COLO668 (cell line): ENCODE results near the gene CNPY4.

Experiments used
- DNase-seq: peaks from one replicate; lab custom pipeline; 2025; ENCODE audit not compliant: unreplicated experiment; lab: John Stamatoyannopoulos, UW

The CNPY4 gene

DNA sequence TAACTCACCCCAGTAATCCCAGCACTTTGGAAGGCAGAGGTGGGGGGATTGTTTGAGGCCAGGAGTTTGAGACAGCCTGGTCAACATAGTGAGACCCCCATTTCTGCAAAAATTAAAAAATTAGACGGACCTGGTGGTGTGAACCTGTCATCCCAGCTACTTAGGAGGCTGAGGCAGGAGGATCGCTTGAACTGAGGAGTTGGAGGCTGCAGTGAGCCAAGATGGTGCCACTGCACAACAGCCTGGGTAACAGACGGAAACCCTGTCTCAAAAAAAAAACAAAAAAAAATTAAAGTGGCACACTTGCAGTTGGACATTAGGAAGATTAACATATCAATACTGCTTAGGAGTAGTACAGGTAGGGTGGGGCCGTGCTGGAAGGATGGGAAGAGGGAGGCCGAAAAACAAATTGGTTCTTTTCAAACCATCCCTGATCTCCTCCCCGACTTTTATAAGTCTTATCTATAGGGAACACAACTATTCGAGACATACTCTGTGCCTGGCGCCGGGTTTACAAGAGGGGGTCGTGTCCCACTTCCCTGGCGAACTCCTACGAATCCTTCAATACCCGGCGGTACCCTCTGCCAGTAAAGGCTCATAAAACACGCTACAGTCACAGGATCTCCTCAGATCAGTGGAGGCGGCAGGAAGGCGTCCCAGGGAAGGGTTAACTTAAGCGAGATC lies 904 bp upstream of the CNPY4 start:
- no peak for DNase-seq

DNA sequence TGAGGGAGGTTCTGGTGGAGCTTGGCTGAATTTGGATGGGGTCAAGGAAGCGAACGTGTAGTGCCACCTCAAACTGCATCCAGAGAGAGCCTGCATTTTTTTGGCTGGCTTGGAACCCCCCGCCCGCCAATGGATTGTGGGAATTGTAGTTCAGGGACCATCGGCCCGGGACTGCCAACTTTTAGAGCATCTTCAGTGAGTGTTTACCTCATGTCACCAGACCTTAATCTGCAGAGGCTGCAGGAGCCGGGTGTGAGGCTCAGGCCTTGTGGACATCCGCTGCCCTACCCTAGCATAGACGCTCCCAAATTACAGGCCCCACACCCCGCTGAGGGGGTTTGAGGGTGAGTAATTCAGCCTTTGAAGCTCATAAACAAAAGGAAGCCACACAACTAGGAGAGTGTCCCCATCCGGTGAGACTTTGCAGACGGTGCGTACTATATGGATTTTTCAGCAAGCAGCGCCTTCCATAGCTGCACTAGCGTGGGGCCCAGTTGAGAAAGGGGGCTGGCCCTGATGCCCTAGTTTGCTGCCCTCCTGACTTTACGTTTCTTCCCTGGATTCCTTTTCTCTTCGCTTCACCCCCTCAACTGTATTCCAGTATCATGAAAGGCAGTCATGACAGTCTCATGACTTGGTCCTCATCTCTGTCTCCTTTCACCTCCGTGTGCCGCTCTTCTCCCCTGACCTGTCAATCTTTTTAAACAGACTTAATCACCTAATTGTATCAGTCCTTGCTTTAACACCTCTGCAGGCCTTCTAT lies 717 bp downstream of the CNPY4 start:
- peak; percentile 51 for DNase-seq

DNA sequence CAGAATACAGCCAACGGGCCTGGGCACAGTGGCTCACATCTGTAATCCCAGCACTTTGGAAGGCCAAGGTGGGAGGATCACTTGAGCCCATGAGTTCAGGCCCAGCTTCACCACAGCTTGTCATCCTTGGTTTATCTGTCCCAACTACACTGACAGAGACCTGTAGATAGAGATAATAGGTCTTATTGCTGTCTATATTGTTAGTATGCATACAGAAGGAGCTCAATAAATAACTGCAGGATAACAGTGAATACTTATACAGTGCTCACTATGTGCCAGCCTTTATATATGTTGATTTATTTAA lies 1.3 kb downstream of the CNPY4 start:
- DNase-seq = peak; percentile 18

DNA sequence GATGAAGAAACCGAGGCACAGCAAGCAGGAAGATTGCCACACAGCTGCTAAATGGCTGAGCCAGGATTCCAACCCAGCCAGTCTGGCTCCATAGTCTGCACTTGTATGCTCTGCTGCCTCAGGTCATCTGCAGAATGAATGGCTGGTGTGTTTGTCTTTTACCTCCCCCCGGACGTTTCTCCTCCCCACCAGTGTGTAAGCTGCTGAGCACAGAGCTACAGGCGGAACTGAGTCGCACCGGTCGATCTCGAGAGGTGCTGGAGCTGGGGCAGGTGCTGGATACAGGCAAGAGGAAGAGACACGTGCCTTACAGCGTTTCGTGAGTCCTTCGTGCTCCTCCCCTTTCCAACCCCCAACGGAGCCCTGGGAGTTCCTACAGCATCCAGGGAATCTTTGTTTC lies 2.6 kb downstream of the CNPY4 start:
- peak; percentile 93 for DNase-seq

DNA sequence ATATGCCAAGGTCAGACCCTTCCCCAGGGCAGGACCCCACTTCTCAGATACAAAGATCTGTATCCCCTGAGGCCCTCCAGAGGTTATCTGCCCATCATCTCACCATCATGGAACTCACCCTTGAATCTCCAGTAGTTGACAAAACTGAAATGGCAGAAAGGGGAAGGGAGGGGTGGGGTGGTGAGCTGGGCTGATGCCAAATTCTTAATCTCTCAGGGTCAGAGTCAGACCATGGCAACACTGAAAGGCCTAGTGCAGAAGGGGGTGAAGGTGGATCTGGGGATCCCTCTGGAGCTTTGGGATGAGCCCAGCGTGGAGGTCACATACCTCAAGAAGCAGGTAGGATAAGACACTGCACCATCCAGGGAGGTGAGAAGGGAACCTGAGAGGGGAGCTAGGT lies 3.1 kb downstream of the CNPY4 start:
- DNase-seq = no peak

DNA sequence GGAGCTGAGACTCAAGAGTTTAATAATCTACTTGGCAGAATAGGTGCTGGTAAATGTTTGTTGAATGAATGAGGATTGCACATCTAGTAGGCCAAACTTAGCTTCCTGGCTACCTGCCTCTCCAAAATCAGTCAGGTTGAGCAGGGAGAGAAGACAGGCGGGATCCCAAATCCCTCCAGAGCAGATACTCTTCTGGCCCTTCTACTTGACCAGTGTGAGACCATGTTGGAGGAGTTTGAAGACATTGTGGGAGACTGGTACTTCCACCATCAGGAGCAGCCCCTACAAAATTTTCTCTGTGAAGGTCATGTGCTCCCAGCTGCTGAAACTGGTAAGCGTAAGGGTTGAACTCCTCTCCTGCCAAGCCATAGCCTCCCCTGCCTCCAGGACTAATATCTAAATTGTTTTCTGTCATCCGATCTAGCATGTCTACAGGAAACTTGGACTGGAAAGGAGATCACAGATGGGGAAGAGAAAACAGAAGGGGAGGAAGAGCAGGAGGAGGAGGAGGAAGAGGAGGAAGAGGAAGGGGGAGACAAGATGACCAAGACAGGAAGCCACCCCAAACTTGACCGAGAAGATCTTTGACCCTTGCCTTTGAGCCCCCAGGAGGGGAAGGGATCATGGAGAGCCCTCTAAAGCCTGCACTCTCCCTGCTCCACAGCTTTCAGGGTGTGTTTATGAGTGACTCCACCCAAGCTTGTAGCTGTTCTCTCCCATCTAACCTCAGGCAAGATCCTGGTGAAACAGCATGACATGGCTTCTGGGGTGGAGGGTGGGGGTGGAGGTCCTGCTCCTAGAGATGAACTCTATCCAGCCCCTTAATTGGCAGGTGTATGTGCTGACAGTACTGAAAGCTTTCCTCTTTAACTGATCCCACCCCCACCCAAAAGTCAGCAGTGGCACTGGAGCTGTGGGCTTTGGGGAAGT lies 5.1 kb downstream of the CNPY4 start:
- no peak for DNase-seq

DNA sequence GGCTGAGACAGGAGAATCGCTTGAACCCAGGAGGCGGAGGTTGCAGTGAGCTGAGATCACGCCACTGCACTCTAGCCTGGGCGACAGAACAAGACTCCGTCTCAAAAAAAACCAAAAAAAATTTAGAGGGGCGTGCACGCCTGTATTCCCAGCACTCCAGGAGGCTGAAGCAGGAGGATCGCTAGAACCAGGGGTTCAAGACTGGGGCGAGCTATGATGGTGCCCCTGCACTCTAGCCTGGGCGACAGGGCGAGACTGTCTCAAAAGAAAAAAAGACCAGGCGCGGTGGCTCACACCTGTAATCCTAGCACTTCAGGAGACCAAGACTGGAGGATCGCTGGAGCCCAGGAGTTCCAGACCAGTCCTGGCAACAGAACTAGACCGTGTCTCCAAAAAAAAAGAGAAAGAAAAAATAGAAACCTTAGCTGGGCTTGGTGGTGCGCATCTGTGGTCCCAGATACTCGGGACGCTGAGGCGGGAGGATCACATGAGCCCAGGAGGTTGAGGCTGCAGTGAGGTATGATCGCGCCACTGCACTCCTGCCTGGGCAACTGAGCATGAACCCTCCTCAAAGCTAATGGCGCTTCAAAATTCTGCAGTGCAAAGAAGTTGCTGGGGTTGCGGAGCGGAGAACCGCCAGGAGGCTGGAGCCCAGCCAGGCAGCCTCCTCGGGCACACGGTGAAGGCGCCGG lies 7.0 kb downstream of the CNPY4 start:
- DNase-seq = no peak

DNA sequence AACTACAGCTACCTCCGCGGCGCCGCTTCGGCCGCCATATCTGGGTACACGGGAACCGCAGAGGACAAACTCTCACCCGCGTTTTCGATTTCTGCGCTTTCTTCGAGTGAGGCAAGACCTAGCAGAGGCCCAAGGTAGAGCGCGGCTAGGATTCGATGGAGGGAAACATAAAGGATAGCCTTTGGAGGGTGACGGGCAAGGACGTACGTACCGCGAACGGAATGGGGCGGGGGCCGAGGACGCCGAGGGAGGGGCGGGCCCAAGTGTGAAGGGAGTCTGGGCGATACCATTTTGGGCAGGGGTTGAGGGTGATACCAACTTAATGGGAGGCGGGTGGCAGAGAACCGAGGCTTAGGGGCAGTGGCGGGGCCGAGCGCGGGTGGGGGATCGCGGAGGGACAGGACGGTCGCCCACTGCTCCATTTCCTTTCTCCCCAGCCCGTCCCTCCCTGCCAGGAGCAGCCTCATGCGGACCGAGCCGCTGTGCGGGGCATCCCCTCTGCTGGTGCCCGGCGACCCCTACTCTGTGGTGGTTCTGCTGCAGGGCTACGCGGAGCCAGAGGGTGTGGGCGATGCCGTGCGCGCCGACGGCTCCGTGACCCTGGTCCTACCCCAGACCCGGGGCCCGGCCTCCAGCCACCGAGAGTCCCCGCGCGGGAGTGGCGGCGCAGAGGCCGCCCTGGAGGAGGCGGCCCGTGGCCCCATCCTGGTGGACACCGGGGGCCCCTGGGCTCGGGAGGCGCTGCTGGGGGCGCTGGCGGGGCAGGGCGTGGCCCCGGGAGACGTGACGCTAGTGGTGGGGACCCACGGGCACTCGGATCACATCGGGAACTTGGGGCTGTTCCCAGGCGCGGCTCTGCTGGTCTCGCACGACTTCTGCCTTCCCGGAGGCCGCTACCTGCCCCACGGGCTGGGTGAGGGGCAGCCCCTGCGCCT lies 7.8 kb downstream of the CNPY4 start, which contains the start of gene MBLAC1:
Gene MBLAC1 (plus strand): TSS at position 37 of the 935 bp plus-strand sequence. CDS start 429 bp downstream, at position 466.
- peak; percentile 92 for DNase-seq

DNA sequence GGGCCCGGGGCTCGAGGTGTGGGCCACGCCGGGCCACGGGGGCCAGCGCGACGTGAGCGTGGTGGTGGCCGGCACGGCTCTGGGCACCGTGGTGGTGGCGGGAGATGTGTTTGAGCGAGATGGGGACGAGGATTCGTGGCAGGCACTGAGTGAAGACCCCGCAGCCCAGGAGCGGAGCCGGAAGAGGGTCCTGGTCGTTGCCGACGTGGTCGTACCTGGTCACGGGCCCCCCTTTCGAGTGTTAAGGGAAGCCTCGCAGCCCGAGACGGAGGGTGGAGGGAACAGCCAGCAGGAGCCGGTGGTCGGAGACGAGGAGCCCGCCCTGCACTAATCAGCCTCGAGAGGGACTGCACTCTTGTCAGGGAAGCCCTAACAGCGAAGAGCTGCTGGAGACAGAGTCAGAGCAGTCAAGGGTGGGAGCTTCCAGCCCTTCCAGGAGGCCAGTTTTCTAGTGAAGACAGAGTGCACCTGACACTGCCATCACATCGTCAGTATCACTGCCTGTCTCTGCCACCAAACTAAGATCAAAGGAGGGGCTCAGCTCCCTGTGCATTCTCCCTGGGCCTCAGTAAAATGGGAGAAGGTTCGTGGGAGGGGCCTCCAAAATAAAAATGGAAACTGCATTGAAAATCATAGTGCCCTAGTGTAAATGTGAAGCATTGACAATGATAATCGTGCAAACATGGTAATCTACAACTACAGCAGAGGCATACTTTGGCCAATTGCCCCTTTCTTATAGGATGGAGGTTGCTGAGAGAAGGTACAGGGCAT lies 8.6 kb downstream of the CNPY4 start:
- peak; percentile 24 for DNase-seq

DNA sequence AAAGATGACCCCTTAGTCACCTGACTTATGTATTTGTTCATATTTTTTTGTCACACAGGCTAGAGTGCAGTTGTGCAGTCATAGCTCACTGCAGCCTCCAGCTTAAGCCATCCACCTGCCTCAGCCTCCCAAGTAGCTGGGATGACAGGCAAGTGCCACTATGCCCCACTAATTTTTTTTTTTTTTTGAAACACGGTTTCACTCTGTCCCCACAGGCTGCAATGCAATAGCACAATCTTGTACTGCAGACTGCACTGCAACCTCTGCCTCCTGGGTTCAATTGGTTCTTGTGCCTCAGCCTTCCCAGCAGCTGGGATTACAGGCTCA lies 9.2 kb downstream of the CNPY4 start:
- DNase-seq = no peak

DNA sequence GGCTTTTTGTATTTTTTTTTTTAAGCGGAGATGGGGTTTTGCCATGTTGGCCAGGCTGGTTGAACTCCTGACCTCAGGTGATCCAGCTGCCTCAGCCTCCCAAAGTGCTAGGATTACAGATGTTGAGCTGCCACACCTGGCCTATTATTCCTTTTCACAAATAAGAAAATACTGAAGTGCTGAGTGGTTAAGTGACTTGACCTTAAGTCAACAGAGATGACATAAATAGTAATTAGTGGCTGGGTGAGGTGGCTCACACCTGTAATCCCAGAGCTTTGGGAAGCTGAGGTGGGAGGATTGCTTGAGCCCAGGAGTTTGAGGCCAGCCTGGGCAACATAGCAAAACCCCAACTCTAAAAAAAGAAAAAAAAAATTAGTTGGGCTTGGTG lies 10.8 kb downstream of the CNPY4 start:
- DNase-seq = peak; percentile 46

DNA sequence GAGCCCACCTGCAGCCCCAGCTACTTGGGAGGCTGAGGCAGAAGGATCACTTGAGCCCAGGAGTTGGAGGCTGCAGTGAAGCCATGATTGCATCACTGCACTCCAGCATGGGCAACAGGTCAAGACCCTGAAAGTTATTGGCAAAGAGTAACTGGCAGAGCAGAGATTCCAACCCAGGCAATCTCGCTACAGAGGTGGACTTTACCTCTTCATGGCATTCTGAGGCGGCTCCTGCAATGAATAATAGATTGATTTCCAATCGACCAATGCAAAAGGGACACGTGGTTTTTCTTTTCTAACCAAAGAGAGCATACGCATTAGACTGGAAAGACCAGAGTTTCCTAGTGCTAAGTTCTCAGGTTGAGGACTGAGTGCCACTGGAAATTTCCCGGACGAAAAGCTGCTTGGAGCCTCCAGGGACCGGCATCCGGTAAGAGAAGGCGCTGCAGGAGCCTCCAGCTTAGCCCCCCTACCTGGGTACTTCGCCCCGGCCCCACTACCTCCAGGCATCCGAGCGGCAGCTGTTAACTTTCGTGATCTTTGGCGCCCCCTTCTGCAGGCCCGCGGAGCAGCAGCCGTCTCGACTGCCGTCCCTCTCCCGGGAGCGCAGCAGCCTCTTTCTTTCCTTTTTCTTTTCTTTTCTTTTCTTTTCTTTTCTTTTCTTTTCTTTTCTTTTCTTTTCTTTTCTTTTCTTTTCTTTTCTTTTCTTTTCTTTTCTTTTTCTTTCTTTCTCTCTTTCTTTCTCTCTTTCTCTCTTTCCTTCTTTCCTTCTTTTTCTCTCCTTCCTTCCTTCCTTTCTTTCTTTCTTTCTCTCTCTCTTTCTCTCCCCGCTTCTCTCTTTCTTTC lies 11.4 kb downstream of the CNPY4 start:
- peak; percentile 81 for DNase-seq

DNA sequence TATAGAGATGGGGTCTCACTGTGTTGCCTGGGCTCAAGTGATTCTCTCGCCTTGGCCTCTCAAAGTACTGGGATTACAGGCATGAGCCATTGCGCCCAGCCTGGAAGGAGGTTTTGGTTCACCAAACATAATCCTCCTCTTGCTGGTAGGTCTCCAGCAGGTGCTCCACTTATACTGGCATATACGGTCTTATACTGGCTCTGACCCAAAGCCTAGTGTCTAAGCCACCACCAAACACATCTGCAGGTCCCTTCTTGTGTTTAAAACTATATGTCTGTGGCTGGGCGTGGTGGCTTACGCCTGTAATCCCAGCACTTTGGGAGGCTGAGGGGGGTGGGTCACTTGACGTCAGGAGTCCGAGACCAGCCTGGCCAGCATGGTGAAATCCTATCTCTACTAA lies 12.7 kb downstream of the CNPY4 start:
- no peak for DNase-seq

DNA sequence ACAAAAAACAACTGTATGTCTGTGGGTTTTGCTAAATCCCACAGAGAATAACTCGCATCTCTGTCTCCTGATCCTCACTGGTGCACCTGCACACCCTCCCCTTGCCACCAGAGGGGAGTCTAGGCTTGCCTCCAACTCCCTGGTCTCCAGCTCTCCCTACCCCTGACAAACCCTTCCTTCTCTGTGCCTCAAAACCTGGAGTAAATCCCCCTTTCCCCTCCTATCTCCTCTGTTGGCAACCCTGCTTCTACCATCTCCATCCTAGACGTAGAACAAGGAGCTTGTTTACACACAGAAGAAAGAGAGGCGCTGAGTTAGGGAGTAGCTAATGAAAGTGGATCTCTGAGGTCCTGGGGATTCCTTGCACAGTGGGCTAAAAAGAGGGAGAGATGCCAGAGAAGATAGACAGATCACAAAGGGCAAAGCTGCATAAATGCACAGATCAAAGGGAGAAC lies 13.3 kb downstream of the CNPY4 start:
- DNase-seq = peak; percentile 63

DNA sequence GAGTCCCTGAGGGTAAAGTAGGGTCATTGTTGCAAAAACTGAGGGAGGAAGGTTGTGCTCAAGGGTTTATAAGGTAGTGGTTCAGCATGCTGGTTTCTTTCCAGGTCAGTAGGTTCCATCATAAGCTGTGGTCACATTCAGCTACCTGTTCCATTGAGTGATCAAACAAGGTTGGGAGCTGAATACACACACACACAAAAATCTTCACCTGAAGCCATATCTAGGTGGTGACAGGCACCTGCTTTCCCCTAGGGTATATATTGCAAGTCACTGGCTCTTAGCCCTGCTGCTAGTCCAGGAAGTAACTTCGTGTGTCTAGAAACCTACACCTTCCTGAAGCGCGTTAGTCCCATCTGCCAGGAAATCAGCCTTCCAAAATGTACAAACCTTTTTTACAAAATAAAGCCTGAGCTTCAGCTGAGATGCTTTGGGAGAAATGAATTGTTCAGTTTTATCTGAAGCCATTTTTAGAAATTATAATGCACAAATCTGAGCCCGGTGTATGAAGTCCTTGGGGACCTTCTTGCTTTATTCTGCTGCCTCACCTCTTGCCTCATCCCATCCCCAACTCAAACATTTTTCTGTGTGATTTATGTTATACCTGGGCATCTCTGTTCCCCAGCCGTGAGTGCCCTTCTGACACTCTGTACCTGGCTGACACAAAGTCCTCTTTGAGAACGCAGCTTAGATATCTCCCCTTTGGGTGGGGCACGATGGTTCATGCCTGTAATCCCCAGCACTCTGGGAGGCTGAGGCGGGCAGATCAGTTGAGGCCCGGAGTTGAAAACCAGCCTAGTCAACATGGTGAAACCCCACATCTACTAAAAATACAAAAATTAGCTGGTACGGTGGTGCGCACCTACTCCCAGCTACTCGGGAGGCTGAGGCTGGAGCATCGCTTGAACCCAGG lies 18.7 kb downstream of the CNPY4 start:
- DNase-seq = peak; percentile 32

DNA sequence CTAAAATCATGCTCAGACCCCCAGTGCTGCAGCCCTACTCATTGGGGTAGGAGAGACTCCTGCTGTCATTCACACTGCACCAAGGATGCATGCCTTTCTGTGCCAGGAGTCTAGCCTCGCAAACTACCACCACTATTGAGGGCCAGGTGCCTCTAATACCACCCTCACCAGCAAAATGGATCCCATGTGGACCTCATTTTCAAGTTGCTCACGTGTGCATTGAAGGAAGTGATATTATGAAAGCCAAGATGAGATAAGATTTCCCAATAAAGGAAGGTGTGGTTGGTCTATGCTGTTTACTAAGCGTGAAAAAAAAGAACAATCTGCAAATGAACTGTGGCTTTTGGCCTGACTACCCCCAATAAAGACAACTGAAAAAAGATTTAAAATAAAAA lies 22.1 kb downstream of the CNPY4 start:
- no peak for DNase-seq

DNA sequence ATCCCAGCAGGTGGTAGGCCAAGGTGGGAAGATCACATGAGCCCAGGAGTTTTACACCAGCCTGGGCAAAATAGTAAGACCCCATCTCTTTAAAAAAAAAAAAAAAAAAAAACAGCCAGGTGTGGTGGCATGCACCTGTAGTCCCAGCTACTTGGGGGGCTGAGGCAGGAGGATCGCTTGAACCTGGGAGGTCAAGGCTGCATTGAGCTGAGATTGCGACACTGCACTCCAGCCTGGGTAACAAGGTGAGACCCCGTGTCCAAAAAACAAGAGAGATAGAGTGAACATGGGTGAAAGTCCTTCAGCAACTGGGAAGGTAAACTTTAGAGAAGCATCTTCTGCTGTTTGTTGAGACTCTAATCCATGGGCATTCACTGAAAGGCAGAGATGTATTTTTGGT lies 23.0 kb downstream of the CNPY4 start:
- DNase-seq = no peak
